IMR-90 (cell line): ENCODE data around the gene TAF3. TPM values are rescaled to one million over a fixed set of nuclear protein-coding genes. Genes with fewer than 3 reads are reported as not detected.
A peak's percentile ranks its signal among the peaks of the same experiment; 100 is the strongest.

ENCODE experiments used
- ATAC-seq: fragments of 200-7000 bp; cut with Tn5 transposase; 2 replicates; pipeline ENCODE4 v1.9.1; 2020; ENCODE audit warnings: low read depth, mild to moderate bottlenecking, moderate library complexity
- BruUV-seq: library from RNA; stranded (reverse); fragments of 400-500 nt; replicated peaks from 2 replicates; lab custom pipeline; 2021; lab: Mats Ljungman, UMichigan
- CTCF ChIA-PET: fragments of 300-600 bp; formaldehyde crosslinking; extraction: SDS; loops from one replicate; lab custom pipeline; 2021; ENCODE audit warnings: antibody characterized with exemption; lab: Yijun Ruan, JAX
- POLR2A ChIA-PET: fragments of 300-600 bp; sonication (Branson Sonifier 250); formaldehyde crosslinking; loops from one replicate; lab custom pipeline; 2022; ENCODE audit warnings: antibody characterized with exemption; ENCODE audit not compliant: unreplicated experiment; lab: Charles Lee
- DNase-seq: peaks from one replicate; pipeline ENCODE4 v3.0.0; 2013
- H2AFZ ChIP-seq: replicated peaks from 2 replicates; pipeline ENCODE3; 2013; ENCODE audit warnings: low read length, mild to moderate bottlenecking; ENCODE audit not compliant: poor library complexity
- H2AK5ac ChIP-seq: 2 replicates; pipeline ENCODE4 v1.6.1; 2013; ENCODE audit warnings: low read depth, low read length, inconsistent platforms
- H2AK9ac ChIP-seq: replicated peaks from 2 replicates; pipeline ENCODE3; 2013; ENCODE audit warnings: mild to moderate bottlenecking, low read depth, low read length, moderate library complexity; ENCODE audit not compliant: poor library complexity
- H2BK120ac ChIP-seq: 2 replicates; pipeline ENCODE4 v1.6.1; 2013; ENCODE audit warnings: low read depth, low read length, inconsistent platforms
- H2BK15ac ChIP-seq: 3 replicates; pipeline ENCODE4 v1.6.1; 2013; ENCODE audit warnings: low read depth, low read length, inconsistent platforms
- H2BK20ac ChIP-seq: 2 replicates; pipeline ENCODE4 v1.6.1; 2013; ENCODE audit warnings: low read depth, mild to moderate bottlenecking, inconsistent platforms, low read length, moderate library complexity
- H2BK5ac ChIP-seq: 2 replicates; pipeline ENCODE4 v1.6.1; 2013; ENCODE audit warnings: mild to moderate bottlenecking, low read depth, low read length, inconsistent platforms; ENCODE audit not compliant: poor library complexity, severe bottlenecking
- H3K14ac ChIP-seq: replicated peaks from 2 replicates; pipeline ENCODE4 v1.6.1; 2013; ENCODE audit warnings: low read depth, low read length, inconsistent platforms
- H3K18ac ChIP-seq: 2 replicates; pipeline ENCODE4 v1.6.1; 2013; ENCODE audit warnings: low read depth, low read length, control low read depth
- H3K23ac ChIP-seq: 2 replicates; pipeline ENCODE4 v1.6.1; 2013; ENCODE audit warnings: low read depth, low read length, inconsistent platforms
- H3K27ac ChIP-seq: 2 replicates; pipeline ENCODE4 v1.5.1; 2013; ENCODE audit warnings: mild to moderate bottlenecking, control low read depth, low read length; ENCODE audit not compliant: insufficient read depth
- H3K27me3 ChIP-seq: 2 replicates; pipeline ENCODE4 v1.6.1; 2013; ENCODE audit warnings: low read length; ENCODE audit not compliant: control insufficient read depth, insufficient read depth
- H3K36me3 ChIP-seq: 2 replicates; pipeline ENCODE4 v1.6.1; 2013; ENCODE audit warnings: low read length, mixed read lengths; ENCODE audit not compliant: control insufficient read depth, insufficient read depth
- H3K4ac ChIP-seq: 2 replicates; pipeline ENCODE4 v1.6.1; 2013; ENCODE audit warnings: low read depth, low read length, inconsistent platforms
- H3K4me1 ChIP-seq: 2 replicates; pipeline ENCODE4 v1.6.1; 2013; ENCODE audit warnings: low read length, mixed read lengths; ENCODE audit not compliant: control insufficient read depth, insufficient read depth
- H3K4me2 ChIP-seq: 2 replicates; pipeline ENCODE4 v1.6.1; 2013; ENCODE audit warnings: low read depth, mild to moderate bottlenecking, control low read depth, low read length, moderate library complexity
- H3K4me3 ChIP-seq: 2 replicates; pipeline ENCODE4 v1.5.1; 2013; ENCODE audit warnings: low read depth, mild to moderate bottlenecking, control low read depth, low read length, moderate library complexity; ENCODE audit not compliant: insufficient read depth
- H3K56ac ChIP-seq: 2 replicates; pipeline ENCODE4 v1.6.1; 2013; ENCODE audit warnings: low read length, inconsistent platforms; ENCODE audit not compliant: insufficient read depth; ENCODE audit errors: extremely low read depth
- H3K79me1 ChIP-seq, 2 experiments: 2 replicates each; pipeline ENCODE4 v1.6.1; 2013; ENCODE audit warnings: low read length in 2 of 2, inconsistent platforms in 1 of 2, low read depth in 1 of 2
- H3K9ac ChIP-seq: 2 replicates; pipeline ENCODE4 v1.6.1; 2013; ENCODE audit warnings: low read depth, low read length, control low read depth
- H3K9me1 ChIP-seq: 2 replicates; pipeline ENCODE4 v1.6.1; 2013; ENCODE audit warnings: low read length, inconsistent platforms; ENCODE audit not compliant: insufficient read depth
- H3K9me3 ChIP-seq: 2 replicates; pipeline ENCODE4 v1.6.1; 2013; ENCODE audit warnings: low read length; ENCODE audit not compliant: control insufficient read depth, insufficient read depth
- H4K20me1 ChIP-seq: 2 replicates; pipeline ENCODE4 v1.6.1; 2013; ENCODE audit warnings: low read length, inconsistent platforms; ENCODE audit not compliant: insufficient read depth
- H4K5ac ChIP-seq: 2 replicates; pipeline ENCODE4 v1.6.1; 2013; ENCODE audit warnings: mild to moderate bottlenecking, low read depth, low read length, control low read depth
- H4K8ac ChIP-seq, 2 experiments: 2 replicates each; pipeline ENCODE4 v1.6.1; 2013; ENCODE audit warnings: low read depth in 2 of 2, low read length in 2 of 2, control low read depth in 1 of 2, inconsistent platforms in 1 of 2
- H4K91ac ChIP-seq: 2 replicates; pipeline ENCODE4 v1.6.1; 2013; ENCODE audit warnings: low read depth, low read length, inconsistent platforms; ENCODE audit not compliant: insufficient read depth
- BHLHE40 ChIP-seq: fragments of 150-350 bp; IDR thresholded peaks from 2 replicates; pipeline ENCODE4 v1.6.1; 2016; ENCODE audit warnings: mild to moderate bottlenecking, low read depth, low read length
- CEBPB ChIP-seq: IDR thresholded peaks from 2 replicates; pipeline ENCODE4 v1.6.1; 2012; ENCODE audit warnings: low read depth, low read length, improper control_type of control experiment
- FOS ChIP-seq: fragments of 150-350 bp; IDR thresholded peaks from 2 replicates; pipeline ENCODE4 v1.6.1; 2016; ENCODE audit warnings: low read depth, low read length
- MAFK ChIP-seq: IDR thresholded peaks from 2 replicates; pipeline ENCODE4 v1.6.1; 2012; ENCODE audit warnings: low read depth, low read length, improper control_type of control experiment
- NFE2L2 ChIP-seq: fragments of 150-350 bp; IDR thresholded peaks from 2 replicates; pipeline ENCODE4 v1.6.1; 2016; ENCODE audit warnings: low read depth, mild to moderate bottlenecking, low read length
- RAD21 ChIP-seq: IDR thresholded peaks from 2 replicates; pipeline ENCODE4 v1.6.1; 2012; ENCODE audit warnings: low read length, improper control_type of control experiment
- dilution Hi-C: fragments of 300-500 bp; cut with HindIII; formaldehyde crosslinking; loops from one replicate; pipeline ENCODE4 v1.14.3; 2018; ENCODE audit warnings: low sequenced_read_pairs; ENCODE audit not compliant: unreplicated experiment
- in situ Hi-C: fragments of 300-500 bp; cut with MboI; formaldehyde crosslinking; loops from 3 replicates; pipeline ENCODE4 v1.14.3; 2019; ENCODE audit warnings: low sequenced_read_pairs, inconsistent platforms, mixed read lengths
- intact Hi-C: fragments of 100-400 bp; cut with micrococcal nuclease; formaldehyde crosslinking; loops from 2 replicates; pipeline ENCODE4 v1.10.0; 2022
- polyA plus RNA-seq, 3 experiments: library from polyadenylated mRNA; depleted of rRNA; stranded (reverse); fragments of >200 nt; gene quantifications; 2 replicates each; pipeline ENCODE4 v1.2.3, GENCODE V29; 2012; ENCODE audit warnings: low replicate concordance in 1 of 3
- total RNA-seq: library from RNA; depleted of rRNA; stranded (reverse); fragments of >200 nt; gene quantifications from 2 replicates; pipeline ENCODE4 v1.2.3, GENCODE V29; 2012

TAF3 gene
- total and polyA plus RNA-seq, 2 of the 4 experiments (the other 2 are of a cell fraction): 1.4 to 2.3 TPM

DNA sequence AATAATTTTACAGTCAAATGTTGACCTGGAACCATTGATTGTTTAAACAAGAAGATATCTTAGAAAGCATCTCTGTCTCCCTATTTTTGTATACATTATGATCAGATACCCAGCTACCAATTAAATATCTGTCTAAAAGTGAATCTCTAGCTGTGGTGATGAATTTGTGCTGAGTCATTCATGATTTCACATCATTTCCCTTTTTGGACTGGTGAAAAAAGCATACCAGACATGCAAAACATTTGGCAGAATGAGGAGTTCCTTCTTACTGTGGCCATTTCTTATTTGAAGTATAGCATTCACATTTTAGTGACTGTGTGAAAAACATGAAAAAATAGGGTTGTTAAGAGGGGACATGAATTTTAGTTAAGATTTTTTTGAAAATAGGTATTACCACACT lies 138.2 kb downstream of the TAF3 start:
- intact Hi-C loops: no loop called here
- no peak overlapping the region; the same call in 1 of the 2 replicates for H3K56ac ChIP-seq
- H3K4me2 ChIP-seq: no peak overlapping the region
- H4K5ac ChIP-seq: no peak overlapping the region
- H3K23ac ChIP-seq: no peak overlapping the region
- H3K27me3 ChIP-seq: no peaks in the 10 kb centered on the region
- H3K14ac ChIP-seq: no peak overlapping the region
- no peaks in the 10 kb centered on the region for H3K36me3 ChIP-seq
- ChIA-PET POLR2A (no interaction called here), CTCF (no interaction called here)
- no peaks in the 10 kb centered on the region for H3K9me3 ChIP-seq
- no peaks in the 10 kb centered on the region; the same call in 1 of the 2 replicates for H3K9me1 ChIP-seq
- H3K4me3 ChIP-seq: no peak overlapping the region
- no peak overlapping the region for H2BK20ac ChIP-seq
- DNase-seq (peak; percentile 84), ATAC-seq (peak; percentile 65)
- H4K91ac ChIP-seq: no peak overlapping the region
- H3K79me1 ChIP-seq: peaks cover 12 to 14% of the 10 kb centered on the region in 2 experiments
- H4K20me1 ChIP-seq: no peaks in the 10 kb centered on the region
- H2BK15ac ChIP-seq: no peak overlapping the region; the same call in 2 of the 3 replicates
- no peak for TF ChIP-seq RAD21
- peak; percentile 94 for TF ChIP-seq MAFK
- no peak for TF ChIP-seq BHLHE40
- peak; percentile 19; the same call in 1 of the 2 replicates for TF ChIP-seq FOS
- TF ChIP-seq CEBPB: peak; percentile 44; the same call in 1 of the 2 replicates
- TF ChIP-seq NFE2L2: peak; percentile 100
- peak overlapping the region; percentile 89; the same call in 1 of the 2 replicates for H3K27ac ChIP-seq
- peak overlapping the region; percentile 96; the same call in 1 of the 2 replicates for H3K18ac ChIP-seq
- no peak overlapping the region for H2AFZ ChIP-seq
- H2BK120ac ChIP-seq: peak overlapping the region; percentile 86
- peaks cover 7% of the 10 kb centered on the region for H3K4me1 ChIP-seq
- no peak overlapping the region for H2AK5ac ChIP-seq
- dilution Hi-C loops: no loop called here
- H3K4ac ChIP-seq: peak overlapping the region; percentile 90; the same call in 1 of the 2 replicates
- no TSS peak for BruUV-seq
- in situ Hi-C loops: no loop called here
- H2AK9ac ChIP-seq: no peak overlapping the region
- H3K9ac ChIP-seq: no peak overlapping the region
- H2BK5ac ChIP-seq: peak overlapping the region; percentile 80
- H4K8ac ChIP-seq: no peak overlapping the region
